Breast epithelium (tissue), 4 donors: ENCODE results near the gene CLMN. TPM values are rescaled to one million over a fixed set of nuclear protein-coding genes. Genes with fewer than 3 reads are reported as not detected.

Experiments used
- DNase-seq, 2 donors: peaks; one replicate each; pipeline ENCODE4 v3.0.0-alpha.2; 2019; ENCODE audit warnings: low spot score in 2 of 2
- H3K27ac ChIP-seq, 2 donors: fragments of 200-600 bp; sonication (generic) in 1 of 2; one replicate each; pipeline ENCODE4 v1.5.1; 2016 to 2019; ENCODE audit warnings: mild to moderate bottlenecking in 1 of 2
- H3K27me3 ChIP-seq, 2 donors: fragments of 200-600 bp; sonication (generic) in 1 of 2; one replicate each; pipeline versions ENCODE4 v1.5.1 to v1.6.0; 2017 to 2019; ENCODE audit warnings: control low read depth in 1 of 2, mild to moderate bottlenecking in 1 of 2
- H3K36me3 ChIP-seq: fragments of 200-600 bp; one replicate; pipeline ENCODE4 v1.5.1; 2019
- H3K4me1 ChIP-seq, 2 donors: fragments of 200-600 bp; sonication (generic); one replicate each; pipeline ENCODE4 v1.5.1; 2016 to 2019; ENCODE audit warnings: control low read depth in 1 of 2
- H3K4me3 ChIP-seq, 3 donors: fragments of 200-600 bp; sonication (generic); 1 replicate in 2 of 3; 2 replicates in 1 of 3; pipeline ENCODE4 v1.5.1; 2016 to 2019; ENCODE audit warnings: mild to moderate bottlenecking in 3 of 3, moderate library complexity in 2 of 3
- H3K9me3 ChIP-seq, 2 donors: fragments of 200-600 bp; sonication (generic) in 1 of 2; one replicate each; pipeline ENCODE4 v1.5.1; 2016 to 2019; ENCODE audit warnings: control low read depth in 1 of 2
- POLR2A ChIP-seq: fragments of 450-650 bp; IDR thresholded peaks from one replicate; pipeline ENCODE4 v1.6.1; 2016; ENCODE audit warnings: antibody characterized with exemption, mild to moderate bottlenecking, moderate library complexity
- POLR2AphosphoS5 ChIP-seq, 3 donors: sonication (generic); formaldehyde crosslinking; IDR thresholded peaks; one replicate each; pipeline ENCODE4 v1.6.1; 2017; ENCODE audit warnings: antibody characterized with exemption in 3 of 3
- intact Hi-C: fragments of 100-400 bp; cut with DNase I; formaldehyde crosslinking; loops from one replicate; pipeline ENCODE4 v1.15.1; 2023; ENCODE audit warnings: low total_unique reads
- total RNA-seq, 3 donors: library from RNA; depleted of rRNA; stranded (reverse); fragments of >200 nt; gene quantifications; one replicate each; pipeline ENCODE4 v1.1.0, GENCODE V29; 2016
- TF ChIP-seq, protein P1 (sequence below), 3 donors: fragments of 450-650 bp; IDR thresholded peaks; one replicate each; pipeline ENCODE4 v1.5.1; 2016 to 2017; ENCODE audit warnings: antibody characterized with exemption in 3 of 3, mild to moderate bottlenecking in 3 of 3, moderate library complexity in 3 of 3

CLMN gene
- total RNA-seq, 3 donors from 2014 or later = 23.7 to 73.6 (median 48.5) TPM

DNA sequence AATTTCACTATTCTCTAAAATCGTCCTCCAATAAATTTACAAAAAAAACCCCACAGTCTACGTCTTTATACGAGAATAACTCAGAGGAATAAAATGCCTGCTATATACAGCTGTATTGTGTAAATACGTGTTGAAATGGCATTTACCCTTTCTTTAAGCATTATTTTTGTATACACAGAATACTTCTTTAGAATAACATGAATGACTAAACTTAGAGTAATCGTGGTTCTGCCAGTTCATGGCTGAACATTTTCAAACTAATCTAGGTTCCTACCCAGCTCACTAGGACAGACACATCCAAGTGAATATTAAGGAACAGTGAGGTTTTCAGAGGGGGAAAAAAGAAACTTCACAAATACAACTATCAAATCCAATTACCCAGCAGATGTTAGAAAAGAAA is 186.9 kb downstream of the CLMN start:
- Histone ChIP-seq H3K27me3 (no peaks in the 10 kb centered on the region), H3K4me3 (no peak overlapping the region), H3K36me3 (no peaks in the 10 kb centered on the region), H3K27ac (no peak overlapping the region), H3K4me1 (no peaks in the 10 kb centered on the region), H3K9me3 (no peaks in the 10 kb centered on the region)
- no peak for TF ChIP-seq POLR2AphosphoS5 (IDR thresholded peaks at IDR 0.05)
- TF ChIP-seq POLR2A = no peak
- TF ChIP-seq, protein P1, sequence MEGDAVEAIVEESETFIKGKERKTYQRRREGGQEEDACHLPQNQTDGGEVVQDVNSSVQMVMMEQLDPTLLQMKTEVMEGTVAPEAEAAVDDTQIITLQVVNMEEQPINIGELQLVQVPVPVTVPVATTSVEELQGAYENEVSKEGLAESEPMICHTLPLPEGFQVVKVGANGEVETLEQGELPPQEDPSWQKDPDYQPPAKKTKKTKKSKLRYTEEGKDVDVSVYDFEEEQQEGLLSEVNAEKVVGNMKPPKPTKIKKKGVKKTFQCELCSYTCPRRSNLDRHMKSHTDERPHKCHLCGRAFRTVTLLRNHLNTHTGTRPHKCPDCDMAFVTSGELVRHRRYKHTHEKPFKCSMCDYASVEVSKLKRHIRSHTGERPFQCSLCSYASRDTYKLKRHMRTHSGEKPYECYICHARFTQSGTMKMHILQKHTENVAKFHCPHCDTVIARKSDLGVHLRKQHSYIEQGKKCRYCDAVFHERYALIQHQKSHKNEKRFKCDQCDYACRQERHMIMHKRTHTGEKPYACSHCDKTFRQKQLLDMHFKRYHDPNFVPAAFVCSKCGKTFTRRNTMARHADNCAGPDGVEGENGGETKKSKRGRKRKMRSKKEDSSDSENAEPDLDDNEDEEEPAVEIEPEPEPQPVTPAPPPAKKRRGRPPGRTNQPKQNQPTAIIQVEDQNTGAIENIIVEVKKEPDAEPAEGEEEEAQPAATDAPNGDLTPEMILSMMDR (IDR thresholded peaks at IDR 0.05) = no peak
- intact Hi-C loops = no loop called here
- no peak for DNase-seq

Other genes with a start within 250 kb of the CLMN start
- gene DICER1, start 162.4 kb downstream of the CLMN start, total RNA-seq = 100 to 1,000 TPM in 1 of 3 donors, 10 to 100 TPM in 2; 74.9 to 126 (median 78.0) TPM
- gene SYNE3, start 196.7 kb upstream of the CLMN start, total RNA-seq = 100 to 1,000 TPM in 1 of 3 donors, 10 to 100 TPM in 2; 13.5 to 112 (median 22.0) TPM
- 10 to 100 TPM; 29.1 to 36.1 (median 33.6) TPM for gene GLRX5, start 215.1 kb upstream of the CLMN start, total RNA-seq